DMS153 treated with DMSO at 0.1 percent for 48 hours (cell line): ENCODE data around the gene TTC29.
"Not testable (repeated sequence)": the region's sequence is repeated elsewhere in the genome, so short reads cannot be mapped to it uniquely, and the experiment has no call there.

ENCODE experiments used
- DNase-seq: peaks from one replicate; lab custom pipeline; 2025; ENCODE audit not compliant: unreplicated experiment; lab: John Stamatoyannopoulos, UW

TTC29 gene

DNA sequence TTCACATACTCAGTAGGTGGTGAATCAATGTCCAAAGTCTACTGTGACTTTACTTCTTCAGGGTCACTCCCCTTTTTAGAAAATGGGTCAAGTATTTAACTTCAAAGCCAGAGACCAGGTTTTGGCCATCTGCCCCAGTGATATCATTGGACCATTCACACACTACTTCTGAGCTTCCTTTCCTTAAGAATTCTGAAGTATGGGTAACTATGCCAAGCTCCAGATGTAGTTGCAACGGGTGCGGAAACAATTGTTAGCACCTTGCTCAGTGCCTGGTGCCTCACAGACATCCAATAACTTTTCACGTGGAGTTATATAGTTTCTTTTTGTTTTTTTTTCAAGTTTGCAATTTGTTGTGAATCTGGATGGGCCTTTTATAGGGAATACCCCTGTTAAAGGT lies 62.6 kb downstream of the TTC29 start:
- DNase-seq, result no peak

DNA sequence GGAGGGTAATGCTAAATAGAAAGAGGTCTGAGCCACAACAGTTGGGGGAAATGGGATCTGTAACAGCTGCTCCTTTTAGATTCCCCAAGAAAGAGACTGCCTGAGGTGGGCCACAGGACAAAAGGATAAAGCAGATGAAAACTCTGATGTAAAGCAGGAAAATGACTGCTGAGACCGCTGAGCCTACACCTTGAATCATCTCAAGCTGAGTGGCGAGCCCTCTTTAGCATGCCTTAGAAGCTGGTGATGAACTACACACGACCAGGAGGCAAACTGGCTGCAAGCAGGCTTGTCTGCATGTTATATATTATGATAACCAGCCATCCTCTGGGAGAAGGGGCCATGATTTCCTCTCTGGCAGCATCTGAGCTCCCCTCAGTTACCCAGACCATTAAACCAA lies 88.4 kb downstream of the TTC29 start:
- DNase-seq, result no peak

DNA sequence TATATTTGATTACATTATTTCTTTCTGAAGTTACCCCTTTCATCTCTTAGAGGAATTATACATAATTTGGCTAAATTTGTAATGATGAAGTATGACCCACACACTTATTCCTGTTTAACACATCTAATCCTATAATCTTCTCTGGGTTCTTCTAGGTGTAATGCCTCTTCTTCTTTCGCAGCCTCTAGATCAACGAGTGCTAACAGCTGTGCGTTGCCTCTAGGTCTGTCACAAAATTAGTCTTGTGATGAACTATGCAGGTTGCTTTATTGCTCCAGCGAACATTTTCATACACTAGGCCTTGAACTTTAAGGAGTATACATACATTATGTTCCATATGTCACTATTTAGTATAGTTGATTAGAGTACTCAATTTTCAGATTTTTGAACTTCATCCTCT lies 89.9 kb downstream of the TTC29 start:
- no peak for DNase-seq

DNA sequence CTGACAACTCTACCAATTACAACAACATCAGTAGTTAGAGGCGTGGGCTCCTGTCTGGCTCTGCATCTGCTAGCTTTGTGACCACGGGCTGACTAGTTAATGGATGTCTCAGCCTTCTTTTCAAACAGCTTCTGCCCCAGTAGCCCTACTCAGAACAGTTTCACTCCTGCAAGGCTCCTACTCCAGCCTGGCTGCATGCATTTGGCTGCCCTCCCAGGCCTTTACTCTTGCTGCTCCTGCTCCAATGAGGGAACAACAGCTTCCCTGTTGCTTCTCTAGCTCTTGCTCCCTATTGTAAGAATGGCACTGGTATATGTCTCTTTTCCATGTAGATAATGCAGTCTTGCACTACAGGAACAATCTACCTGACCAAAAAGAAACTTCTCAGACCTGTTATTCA lies 93.3 kb downstream of the TTC29 start:
- DNase-seq, result no peak

DNA sequence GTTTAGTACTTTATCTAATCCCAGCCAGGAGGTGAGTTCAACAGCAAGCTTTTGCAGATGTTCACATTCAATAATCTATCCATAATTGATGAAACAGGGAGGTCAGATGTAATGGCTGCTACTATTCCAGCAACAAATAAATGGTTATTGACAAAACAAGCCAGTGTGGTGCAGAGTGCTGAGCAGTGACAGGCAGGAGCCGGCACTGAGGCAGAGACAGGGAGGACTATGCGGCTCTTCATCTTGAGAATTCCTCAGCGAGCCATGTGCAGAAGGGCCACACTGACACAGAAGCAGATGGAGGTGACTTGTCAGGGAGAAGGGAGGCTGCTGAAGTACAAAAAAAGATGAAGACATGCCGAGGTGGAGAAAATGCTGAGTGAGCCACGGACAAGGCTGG lies 98.3 kb downstream of the TTC29 start:
- DNase-seq, result no peak

DNA sequence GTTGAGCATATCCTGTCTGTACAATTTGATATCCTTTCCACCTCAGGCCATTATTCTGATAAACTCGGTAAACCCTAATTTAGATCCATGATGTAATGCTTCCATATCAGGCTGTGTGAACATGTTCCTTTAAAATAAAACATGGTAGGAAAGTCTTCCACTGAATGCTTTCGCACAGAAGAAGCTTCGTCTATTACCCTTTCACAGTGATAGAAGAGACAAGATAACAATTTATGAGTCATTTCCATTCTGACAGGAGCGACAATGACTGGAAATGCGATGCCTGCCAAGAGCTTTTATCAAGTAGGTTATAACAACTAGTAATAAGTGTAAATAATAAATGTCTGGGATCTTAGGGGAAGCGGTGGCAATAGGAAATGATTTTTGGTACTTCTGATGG lies 98.8 kb downstream of the TTC29 start:
- no peak for DNase-seq

DNA sequence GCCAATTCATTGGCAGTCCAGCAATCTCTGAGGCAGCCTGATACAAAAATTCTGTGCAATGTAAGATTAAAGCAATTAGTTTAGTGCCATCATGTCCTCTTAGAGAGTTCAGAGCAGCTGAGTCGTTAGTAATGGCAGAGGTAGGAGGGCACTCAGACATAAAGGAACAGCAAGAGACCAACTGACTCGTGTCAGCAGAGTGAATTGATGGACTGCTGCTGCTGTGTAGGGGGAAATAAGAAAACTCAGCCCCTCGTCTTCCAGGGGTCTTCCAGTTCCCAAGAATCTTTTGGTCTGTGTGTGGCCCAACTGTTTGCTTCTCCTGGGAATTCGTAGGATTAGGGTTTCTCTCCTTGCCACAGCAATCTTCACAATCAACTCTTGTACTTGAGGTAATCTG lies 100.9 kb downstream of the TTC29 start:
- DNase-seq, result no peak

DNA sequence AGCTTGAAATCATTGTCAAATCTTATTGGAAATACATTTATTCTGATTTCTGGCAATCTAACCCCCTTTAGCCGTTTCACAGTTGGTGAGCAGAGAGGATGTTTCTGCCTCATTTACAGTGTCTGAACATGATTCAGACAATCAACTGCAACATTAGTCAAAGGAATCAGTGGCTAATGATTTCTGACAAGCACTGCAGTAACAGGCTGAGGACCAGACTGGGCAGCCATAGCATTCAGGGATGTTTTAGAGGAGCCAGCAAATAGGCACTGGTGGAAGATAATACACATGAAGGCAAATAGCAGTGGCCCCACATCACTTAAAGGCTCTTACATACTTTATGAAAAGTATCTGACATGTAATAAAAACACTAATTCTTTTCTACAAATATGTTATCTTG lies 102.8 kb downstream of the TTC29 start:
- DNase-seq, result no peak

DNA sequence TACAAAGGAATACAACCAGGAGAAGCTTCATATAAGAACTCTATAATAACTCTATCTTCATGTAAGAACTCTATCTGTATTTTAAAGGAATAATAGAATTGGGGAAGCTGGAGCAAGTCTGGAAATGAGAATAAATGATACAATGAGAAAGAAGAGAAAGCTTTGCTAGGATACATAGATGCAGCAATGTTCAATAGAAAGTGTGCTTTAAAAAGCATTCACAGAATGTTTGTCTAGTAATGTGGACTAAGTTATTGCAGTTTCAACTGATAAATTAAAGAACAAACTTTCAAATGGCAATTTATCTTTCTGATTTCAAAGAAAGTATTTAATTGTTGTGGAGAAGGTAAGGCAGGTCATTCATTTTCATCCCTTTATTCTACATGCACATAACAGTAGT lies 104.9 kb downstream of the TTC29 start:
- DNase-seq, result no peak

DNA sequence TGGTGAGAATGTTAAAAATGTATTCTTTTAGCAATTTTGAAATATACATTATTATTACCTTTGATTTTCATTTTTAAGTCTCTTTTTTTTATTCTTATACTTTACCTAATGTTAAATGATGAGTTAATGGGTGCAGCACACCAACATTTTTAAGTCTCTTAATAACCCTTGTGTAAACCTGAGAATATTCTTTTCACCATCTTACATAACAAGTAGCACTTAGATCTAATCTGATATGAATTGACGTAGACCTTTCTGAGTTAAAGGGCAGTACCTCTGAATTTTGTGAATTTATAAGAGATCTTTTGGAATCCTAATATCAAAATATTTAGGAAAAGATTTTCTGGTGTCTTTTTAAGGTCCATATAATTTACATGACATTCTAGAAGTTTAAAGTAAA lies 110.6 kb downstream of the TTC29 start:
- no peak for DNase-seq

DNA sequence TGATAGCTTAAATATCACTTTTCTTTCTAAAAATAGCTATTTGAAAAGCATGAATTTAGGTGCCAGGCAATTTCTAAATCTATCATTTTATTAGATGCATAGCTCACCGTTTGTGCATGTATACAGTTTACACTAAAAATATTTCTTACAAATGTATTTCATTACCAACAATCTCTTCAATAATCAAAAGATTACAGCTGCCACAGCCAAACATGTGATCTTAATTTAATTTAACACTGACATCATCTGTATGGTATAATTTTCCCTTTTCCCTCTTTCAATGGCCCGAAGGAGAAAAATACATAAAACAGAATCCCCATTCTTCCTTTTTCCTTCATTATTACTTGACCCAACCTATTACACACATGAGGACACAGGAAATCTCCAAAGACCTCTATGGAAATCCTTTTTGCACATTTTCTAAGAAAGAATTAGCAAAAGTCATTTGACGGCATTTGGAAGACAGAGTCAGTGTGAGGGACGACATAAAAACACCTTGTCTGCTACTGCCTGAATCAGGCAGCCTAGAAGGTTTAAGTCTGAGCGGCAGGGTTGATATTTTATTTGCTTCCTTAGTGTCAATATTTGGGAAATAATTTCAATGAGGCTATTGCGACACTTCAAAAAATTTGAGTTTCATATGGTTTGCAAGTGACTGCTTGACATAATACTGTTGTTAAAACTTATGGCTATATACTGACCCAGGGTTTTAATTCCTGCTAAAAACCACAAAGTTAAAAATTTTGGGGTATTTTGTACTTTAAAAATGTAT lies 111.2 kb downstream of the TTC29 start:
- no peak for DNase-seq

DNA sequence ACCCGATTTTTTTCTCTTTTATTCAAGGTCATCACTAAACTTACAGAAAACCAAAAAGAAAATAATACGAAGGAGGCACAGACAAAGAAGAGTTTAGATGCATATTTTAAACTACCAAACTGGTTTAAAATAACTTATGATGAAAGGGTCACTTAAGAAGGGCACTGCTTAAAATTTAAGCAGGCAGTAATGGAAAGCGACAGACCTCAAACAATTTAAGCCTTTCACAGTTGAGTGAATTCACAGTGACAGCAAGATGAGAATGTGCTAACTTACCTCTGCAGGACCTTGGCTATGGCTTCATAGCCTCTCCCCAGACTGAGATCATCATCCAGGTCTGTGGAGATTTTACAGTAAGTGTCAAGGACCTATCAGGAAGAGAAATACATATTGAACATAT lies 112.1 kb downstream of the TTC29 start:
- DNase-seq, result no peak

DNA sequence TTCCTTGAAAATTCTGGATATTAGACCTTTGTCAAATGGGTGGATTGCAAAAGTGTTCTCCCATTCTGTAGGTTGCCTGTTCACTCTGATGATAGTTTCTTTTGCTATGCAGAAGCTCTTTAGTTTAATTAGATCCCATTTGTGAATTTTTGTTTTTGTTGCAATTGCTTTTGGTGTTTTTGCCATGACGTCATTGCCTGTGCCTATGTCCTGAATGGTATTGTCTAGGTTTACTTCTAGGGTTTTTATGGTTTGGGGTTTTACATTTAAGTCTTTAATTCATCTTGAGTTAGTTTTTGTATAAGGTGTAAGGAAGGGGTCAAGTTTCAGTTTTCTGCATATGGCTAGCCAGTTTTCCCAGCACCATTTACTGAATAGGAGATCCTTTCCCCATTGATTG lies 122.7 kb downstream of the TTC29 start:
- DNase-seq, result not testable (repeated sequence)

DNA sequence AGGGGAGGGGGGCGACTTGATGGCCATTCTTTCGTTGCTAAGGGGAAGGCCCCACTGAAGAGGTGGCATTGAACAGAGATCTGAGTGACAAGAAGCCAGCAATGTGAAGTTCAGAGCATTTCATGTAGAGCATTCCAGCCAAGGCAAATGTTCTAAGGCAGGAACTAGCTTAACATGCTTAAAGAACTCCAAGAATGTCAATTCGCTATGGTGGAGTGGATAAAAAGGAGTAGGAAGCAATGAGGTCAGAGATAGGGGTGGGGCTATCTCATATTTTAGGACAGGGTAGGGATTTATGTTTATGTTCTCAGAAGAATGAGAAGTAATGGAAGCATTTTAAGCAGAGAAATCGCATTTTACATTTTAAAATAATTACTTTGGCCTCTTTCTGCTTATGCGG lies 130.9 kb downstream of the TTC29 start:
- DNase-seq, result no peak

DNA sequence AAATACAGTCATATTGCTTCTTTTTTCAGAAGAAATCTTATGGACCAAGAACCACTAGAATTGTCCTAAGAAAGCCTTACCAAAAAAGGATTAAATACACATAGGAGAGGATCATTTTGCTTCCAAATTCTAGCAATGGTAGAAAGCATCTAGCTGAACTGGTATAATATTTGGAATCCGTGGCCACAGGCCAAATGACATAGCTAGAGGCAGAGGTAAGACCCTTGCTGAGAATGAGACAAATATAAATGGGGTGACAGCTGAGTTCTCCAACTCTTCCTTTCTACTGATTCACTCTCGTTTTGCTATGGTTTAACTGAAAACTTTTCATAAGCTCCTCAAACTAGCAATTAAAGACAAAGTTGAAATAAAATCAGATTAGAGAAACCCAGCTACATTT lies 150.0 kb downstream of the TTC29 start:
- DNase-seq, result no peak

DNA sequence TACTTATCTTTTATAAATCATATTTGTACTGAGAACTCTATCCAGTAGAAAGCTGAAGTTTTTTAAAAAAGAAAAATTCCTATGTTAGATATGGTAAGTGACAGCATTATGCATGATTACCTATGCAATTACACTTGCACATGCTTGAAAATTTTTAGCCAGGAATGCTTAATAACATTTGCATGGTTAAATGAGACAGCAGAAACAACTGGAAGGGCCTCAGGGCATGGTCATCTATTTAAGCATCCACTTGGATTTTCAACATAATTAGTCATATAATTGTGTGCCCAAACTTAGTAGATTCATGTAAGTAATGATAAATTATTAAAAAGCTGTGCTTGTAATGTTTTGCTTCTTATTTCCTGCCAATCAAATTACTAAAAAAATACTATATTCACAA lies 151.9 kb downstream of the TTC29 start:
- no peak for DNase-seq

DNA sequence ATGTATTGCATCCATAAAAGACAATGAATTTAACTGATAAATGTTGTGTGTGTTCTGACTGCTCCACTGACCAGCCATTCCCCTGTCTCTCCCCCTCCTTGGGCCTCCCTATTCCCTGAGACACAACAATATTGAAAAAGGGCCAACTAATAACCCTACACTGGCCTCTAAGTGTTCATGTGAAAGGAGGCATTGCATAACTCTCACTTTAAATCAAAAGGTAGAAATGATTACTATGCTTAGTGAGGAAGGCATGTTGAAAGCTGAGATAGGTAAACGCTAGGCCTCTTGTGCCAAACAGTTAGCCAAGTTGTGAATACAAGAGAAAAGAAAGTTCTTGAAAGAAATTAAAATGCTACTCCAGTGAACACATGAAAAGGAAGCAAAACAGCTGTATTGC lies 154.2 kb downstream of the TTC29 start:
- DNase-seq, result no peak

DNA sequence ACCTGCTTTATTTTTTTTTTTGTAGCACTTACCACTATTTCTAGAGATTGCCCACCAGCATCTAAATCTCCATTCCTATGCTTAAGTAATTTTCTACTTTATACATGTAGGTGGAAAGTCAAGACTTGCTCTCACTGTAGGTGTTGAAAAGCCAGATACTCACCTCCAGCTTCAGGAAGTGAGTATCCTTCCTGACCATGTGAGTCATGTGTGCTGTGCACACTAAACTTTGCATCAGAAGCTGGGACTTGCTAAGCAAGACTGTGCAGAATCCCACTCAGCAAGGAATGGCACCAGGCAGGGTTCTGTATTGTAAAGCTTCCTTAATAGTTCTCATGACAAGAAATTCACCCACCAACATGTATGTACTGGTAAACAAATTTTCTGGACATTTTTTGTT lies 155.1 kb downstream of the TTC29 start:
- DNase-seq, result no peak

DNA sequence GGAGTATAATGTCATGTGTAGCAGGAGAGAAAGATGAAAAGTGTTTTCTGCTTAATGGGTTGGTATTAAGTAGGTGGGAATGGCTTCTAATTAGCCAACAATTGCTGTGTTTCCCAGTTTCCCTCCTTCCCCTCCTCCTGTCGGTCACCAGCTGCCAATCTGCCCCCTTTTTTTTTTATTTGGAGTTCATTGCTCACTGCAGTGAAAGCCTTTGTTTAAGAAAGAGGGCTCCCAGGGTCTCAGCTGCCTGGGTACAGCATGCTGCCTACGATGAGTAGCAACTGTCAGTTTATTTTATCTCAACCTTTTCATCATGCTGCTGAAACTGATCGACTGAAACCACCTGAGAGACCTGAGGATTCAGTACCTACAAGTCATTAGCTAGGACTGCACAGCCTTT lies 157.9 kb downstream of the TTC29 start:
- no peak for DNase-seq

DNA sequence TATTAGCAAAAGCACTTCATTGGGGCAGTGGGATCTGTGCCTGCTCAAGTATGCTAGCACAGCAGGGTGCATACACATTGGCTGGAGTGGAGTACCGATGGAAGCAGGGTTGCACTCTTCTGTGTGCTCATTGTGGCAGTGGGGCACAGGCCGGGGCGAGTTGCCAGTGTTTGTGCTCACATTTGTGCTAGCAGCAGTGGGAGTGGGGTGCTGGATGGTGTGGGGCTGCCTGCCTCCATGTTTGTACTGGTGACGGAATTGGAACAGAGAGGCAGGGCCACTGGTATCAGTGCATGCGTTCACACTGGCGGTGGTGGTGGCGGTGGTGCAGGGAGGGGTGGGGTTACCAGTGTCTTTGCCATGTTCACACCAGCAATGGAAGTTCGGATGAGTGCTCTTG lies 169.0 kb downstream of the TTC29 start:
- DNase-seq, result no peak

DNA sequence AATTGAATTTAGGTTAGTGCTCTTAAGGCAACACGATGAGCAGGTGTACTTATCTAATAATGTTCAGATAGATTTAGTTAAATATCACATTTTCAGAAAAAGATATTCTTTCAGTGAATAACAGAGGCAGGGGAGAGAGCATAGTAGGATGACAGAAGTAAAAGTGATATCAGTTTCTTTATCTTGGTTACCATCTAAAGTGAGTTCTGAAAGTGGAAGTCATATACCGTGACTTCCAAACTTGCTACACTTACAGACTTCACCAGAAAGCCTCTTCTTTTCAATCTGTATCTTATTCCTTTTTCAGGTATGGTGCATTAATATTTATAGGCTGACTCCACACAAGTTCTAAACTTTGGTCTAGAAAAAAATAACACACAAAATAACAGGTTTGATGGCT lies 182.1 kb downstream of the TTC29 start:
- no peak for DNase-seq

DNA sequence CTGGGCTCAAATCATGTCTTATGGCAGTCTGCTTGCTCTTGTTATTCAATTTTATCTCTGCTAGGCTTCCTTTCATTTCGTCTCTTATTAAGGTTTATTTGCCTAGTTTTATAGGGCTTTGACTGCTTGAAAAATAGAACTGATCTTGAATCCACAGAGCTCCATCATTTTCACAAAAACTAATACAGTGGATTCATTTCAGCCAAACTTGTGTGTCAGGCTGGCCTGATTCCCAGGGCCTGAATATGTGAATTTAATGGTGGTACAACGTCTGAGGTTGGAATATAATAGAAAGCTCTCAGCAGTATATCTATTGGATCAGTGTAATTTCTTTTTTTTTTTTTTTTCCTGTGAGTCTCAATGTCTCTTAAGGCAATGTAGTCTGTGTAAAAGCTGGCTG lies 183.6 kb downstream of the TTC29 start:
- no peak for DNase-seq

DNA sequence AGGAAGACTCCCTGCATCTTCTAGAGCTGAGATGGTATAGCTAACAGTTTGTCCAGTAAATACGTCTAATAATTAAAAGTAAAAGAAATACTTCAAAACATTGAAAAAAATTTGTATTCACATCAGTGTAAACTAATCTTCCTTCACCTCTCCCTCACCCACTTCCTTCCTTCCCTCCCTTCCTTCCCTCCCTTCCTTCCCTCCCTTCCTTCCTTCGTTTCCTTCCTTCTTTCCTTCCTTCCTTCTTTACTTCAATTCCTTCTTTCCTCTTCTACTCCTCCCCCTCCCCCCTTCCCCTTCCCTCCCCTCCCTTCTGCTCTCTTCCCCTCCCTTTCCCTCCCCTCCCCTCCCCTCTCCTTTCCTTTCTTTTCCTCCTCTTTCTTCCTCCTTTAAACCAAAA lies 203.2 kb downstream of the TTC29 start:
- no peak for DNase-seq

DNA sequence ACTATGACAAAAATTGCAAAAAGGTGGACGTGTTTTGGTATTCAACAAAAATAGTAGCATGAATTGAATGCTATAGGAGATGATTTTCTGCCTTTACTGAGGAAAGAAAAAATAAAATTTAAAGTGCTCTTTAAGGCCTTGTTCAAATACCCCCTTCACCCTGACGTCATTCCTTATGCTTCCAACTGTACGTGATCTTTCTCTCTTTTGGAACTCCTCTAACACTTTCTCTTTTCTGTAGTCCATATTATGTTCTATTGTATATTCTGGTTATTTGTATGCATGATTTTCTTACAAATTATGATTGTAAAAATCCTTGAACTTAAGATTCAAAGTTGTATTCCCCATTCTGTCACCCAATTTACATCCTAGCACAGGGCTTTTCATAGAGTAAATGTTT lies 206.5 kb downstream of the TTC29 start:
- DNase-seq, result no peak
